NCI-H2029 (cell line): ENCODE data around the gene AXIN1.

ENCODE experiments used
- DNase-seq: peaks from one replicate; lab custom pipeline; 2025; lab: John Stamatoyannopoulos, UW

The AXIN1 gene

GRCh38 chr16:240559-240958 lies 112.0 kb downstream of the AXIN1 start:
- DNase-seq: no peak

- no peak for DNase-seq
Observed at GRCh38 chr16:239948-240277, 112.6 kb downstream of the AXIN1 start.
